ENCODE results near the gene SLC2A9. TPM values are rescaled to one million over a fixed set of nuclear protein-coding genes. Genes with fewer than 3 reads are reported as not detected.

The SLC2A9 gene
- total RNA-seq, 2 donors from 2014 or later = 9.8 to 15.3 TPM

GRCh38 chr4:10011885-10012284, 9.4 kb downstream of the SLC2A9 start:
- no peaks in the 10 kb centered on the region for H3K9me3 ChIP-seq
- H3K4me3 ChIP-seq = no peak overlapping the region
- peaks cover 6% of the 10 kb centered on the region for H3K4me1 ChIP-seq (replicated peaks)
- WGBS = 92% methylated on average over 3 of the region's 3 CpGs
- DNase-seq (ENCODE audit: low spot score) = no peak
- H3K27me3 ChIP-seq (replicated peaks; ENCODE audit: insufficient read depth) = no peaks in the 10 kb centered on the region
- no peaks in the 10 kb centered on the region for H3K36me3 ChIP-seq
- TF ChIP-seq POLR2AphosphoS5 (IDR thresholded peaks at IDR 0.05) (no peak), CTCF (IDR thresholded peaks at IDR 0.05) (no peak), POLR2A (IDR thresholded peaks at IDR 0.05) (no peak)
- H3K27ac ChIP-seq = no peak overlapping the region
- intact Hi-C loops (cut with DNase I) = loop anchor here (10.0 kb wide), 3 partner anchors 143 to 393 kb away; no protein-coding TSS in a partner anchor

GRCh38 chr4:10011277-10011676, 10.0 kb downstream of the SLC2A9 start:
- H3K4me3 ChIP-seq = no peak overlapping the region
- 71% methylated on average over 1 of the region's 1 CpG for WGBS
- H3K36me3 ChIP-seq = no peaks in the 10 kb centered on the region
- DNase-seq (ENCODE audit: low spot score) = no peak
- TF ChIP-seq POLR2A (IDR thresholded peaks at IDR 0.05) (no peak), CTCF (IDR thresholded peaks at IDR 0.05) (no peak), POLR2AphosphoS5 (IDR thresholded peaks at IDR 0.05) (no peak)
- no peak overlapping the region for H3K27ac ChIP-seq
- intact Hi-C loops (cut with DNase I) = loop anchor here (10.0 kb wide), 3 partner anchors 144 to 394 kb away; no protein-coding TSS in a partner anchor
- no peaks in the 10 kb centered on the region for H3K9me3 ChIP-seq
- no peaks in the 10 kb centered on the region for H3K27me3 ChIP-seq (replicated peaks; ENCODE audit: insufficient read depth)
- H3K4me1 ChIP-seq (replicated peaks) = peaks cover 12% of the 10 kb centered on the region

GRCh38 chr4:10009861-10010500, 11.3 kb downstream of the SLC2A9 start:
- Histone ChIP-seq H3K36me3 (no peaks in the 10 kb centered on the region), H3K4me1 (replicated peaks) (peaks cover 24% of the 10 kb centered on the region), H3K27me3 (replicated peaks; ENCODE audit: insufficient read depth) (no peaks in the 10 kb centered on the region), H3K27ac (no peak overlapping the region), H3K9me3 (no peaks in the 10 kb centered on the region), H3K4me3 (no peak overlapping the region)
- TF ChIP-seq POLR2A (IDR thresholded peaks at IDR 0.05) = no peak
- no peak for TF ChIP-seq POLR2AphosphoS5 (IDR thresholded peaks at IDR 0.05)
- TF ChIP-seq CTCF (IDR thresholded peaks at IDR 0.05) = no peak
- intact Hi-C loops (cut with DNase I) = loop anchor here (10.0 kb wide), 3 partner anchors 145 to 395 kb away; no protein-coding TSS in a partner anchor
- WGBS = 72% methylated on average over 3 of the region's 3 CpGs
- no peak for DNase-seq (ENCODE audit: low spot score)

GRCh38 chr4:10008609-10009005, 12.7 kb downstream of the SLC2A9 start:
- no peaks in the 10 kb centered on the region for H3K36me3 ChIP-seq
- peaks cover 24% of the 10 kb centered on the region for H3K4me1 ChIP-seq (replicated peaks)
- WGBS = 44% methylated on average over 3 of the region's 3 CpGs
- H3K9me3 ChIP-seq = no peaks in the 10 kb centered on the region
- intact Hi-C loops (cut with DNase I) = no loop called here
- no peak for DNase-seq (ENCODE audit: low spot score)
- TF ChIP-seq CTCF (IDR thresholded peaks at IDR 0.05) (no peak), POLR2AphosphoS5 (IDR thresholded peaks at IDR 0.05) (no peak), POLR2A (IDR thresholded peaks at IDR 0.05) (no peak)
- H3K27ac ChIP-seq = no peak overlapping the region
- H3K27me3 ChIP-seq (replicated peaks; ENCODE audit: insufficient read depth) = no peaks in the 10 kb centered on the region
- H3K4me3 ChIP-seq = no peak overlapping the region
